ENCODE results near the gene XPO6.

DNA sequence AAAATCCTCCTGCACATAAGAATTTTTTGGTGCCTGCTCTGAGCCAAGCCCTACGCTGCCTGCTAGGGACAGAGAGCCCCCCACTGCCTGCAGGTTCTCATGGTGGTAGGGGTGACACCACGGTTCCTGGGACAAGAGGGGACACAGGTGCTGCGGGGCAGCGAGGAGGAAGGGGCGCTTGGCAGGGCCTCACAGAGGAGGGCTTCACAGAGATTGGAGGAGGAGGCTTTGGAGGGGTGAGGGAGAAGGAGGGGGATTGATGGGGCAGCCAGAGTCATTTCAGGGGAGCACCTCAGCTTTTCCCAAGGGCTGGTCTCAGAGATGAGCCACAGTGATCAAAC lies 118.4 kb downstream of the XPO6 start:
- TF ChIP-seq, protein P1, sequence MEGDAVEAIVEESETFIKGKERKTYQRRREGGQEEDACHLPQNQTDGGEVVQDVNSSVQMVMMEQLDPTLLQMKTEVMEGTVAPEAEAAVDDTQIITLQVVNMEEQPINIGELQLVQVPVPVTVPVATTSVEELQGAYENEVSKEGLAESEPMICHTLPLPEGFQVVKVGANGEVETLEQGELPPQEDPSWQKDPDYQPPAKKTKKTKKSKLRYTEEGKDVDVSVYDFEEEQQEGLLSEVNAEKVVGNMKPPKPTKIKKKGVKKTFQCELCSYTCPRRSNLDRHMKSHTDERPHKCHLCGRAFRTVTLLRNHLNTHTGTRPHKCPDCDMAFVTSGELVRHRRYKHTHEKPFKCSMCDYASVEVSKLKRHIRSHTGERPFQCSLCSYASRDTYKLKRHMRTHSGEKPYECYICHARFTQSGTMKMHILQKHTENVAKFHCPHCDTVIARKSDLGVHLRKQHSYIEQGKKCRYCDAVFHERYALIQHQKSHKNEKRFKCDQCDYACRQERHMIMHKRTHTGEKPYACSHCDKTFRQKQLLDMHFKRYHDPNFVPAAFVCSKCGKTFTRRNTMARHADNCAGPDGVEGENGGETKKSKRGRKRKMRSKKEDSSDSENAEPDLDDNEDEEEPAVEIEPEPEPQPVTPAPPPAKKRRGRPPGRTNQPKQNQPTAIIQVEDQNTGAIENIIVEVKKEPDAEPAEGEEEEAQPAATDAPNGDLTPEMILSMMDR (conservative IDR thresholded peaks at IDR 0.05; ENCODE audit: low read length): no peak
- TF ChIP-seq EZH2phosphoT487 (IDR thresholded peaks at IDR 0.05; ENCODE audit: borderline replicate concordance): no peak
